ENCODE data around the gene CYP24A1.

DNA sequence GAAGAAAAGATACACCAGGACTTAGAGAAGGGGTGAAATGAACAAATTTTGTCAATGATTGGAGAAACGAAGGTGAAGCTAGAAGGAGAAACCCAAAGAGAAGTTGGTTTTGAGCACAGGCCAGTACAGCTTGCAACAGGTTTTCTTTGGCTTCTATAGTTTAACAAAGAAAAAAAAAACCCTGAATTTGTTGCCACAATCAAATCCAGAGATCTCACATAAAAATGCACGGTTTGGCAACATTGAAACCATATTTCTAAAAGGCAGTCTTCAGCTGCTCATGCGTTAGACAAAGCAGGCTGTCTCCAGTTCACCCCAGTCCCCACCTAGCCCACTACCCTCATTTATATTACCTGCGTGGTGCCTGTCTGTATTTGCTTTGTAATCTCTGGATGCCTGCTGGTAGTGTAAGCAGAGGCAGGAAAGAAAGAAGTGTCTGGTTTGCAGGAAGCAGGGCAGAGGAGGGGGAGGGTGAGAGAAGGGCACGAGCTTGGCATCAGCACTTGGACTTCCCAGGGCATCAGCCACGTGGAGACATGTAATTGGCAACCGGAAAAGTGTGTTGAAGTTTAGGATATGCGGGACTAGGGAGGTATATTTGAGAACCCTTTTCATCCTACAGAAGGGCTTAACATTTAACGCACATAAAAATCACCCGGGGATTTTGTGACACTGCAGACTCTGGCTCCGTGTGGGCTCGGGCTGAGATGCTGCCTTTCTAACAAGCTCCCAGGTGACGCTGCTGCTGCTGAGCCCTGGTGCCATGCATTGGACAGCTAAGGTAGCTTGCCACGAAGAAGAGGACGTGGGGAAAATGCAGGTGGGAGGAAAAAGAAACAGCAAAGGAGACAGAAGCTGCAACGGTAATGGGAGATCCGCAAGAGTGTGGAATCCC lies 48.5 kb upstream of the CYP24A1 start:
- TF ChIP-seq, protein P1, sequence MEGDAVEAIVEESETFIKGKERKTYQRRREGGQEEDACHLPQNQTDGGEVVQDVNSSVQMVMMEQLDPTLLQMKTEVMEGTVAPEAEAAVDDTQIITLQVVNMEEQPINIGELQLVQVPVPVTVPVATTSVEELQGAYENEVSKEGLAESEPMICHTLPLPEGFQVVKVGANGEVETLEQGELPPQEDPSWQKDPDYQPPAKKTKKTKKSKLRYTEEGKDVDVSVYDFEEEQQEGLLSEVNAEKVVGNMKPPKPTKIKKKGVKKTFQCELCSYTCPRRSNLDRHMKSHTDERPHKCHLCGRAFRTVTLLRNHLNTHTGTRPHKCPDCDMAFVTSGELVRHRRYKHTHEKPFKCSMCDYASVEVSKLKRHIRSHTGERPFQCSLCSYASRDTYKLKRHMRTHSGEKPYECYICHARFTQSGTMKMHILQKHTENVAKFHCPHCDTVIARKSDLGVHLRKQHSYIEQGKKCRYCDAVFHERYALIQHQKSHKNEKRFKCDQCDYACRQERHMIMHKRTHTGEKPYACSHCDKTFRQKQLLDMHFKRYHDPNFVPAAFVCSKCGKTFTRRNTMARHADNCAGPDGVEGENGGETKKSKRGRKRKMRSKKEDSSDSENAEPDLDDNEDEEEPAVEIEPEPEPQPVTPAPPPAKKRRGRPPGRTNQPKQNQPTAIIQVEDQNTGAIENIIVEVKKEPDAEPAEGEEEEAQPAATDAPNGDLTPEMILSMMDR (conservative IDR thresholded peaks at IDR 0.05; ENCODE audit: low read depth, low read length) = no peak
- TF ChIP-seq EZH2 (IDR thresholded peaks at IDR 0.05; ENCODE audit: low read length, unreplicated experiment) (no peak), EZH2phosphoT487 (IDR thresholded peaks at IDR 0.05; ENCODE audit: borderline replicate concordance, low read length) (no peak)

Data from PC-3 (cell line).